GM15510 (cell line): ENCODE data around the gene RNF19B.

Source experiments
- POLR2A ChIP-seq: IDR thresholded peaks from 3 replicates; pipeline ENCODE4 v1.6.1; 2011; ENCODE audit warnings: borderline replicate concordance; ENCODE audit not compliant: insufficient read length; ENCODE audit errors: extremely low read depth

The RNF19B gene

GRCh38 chr1:32957017-32957416 lies 7.6 kb downstream of the RNF19B start:
- no peak for TF ChIP-seq POLR2A

- TF ChIP-seq POLR2A = no peak
These were observed 10.4 kb downstream of the RNF19B start for GRCh38 chr1:32954168-32954567.

- TF ChIP-seq POLR2A = no peak
These were observed 11.1 kb downstream of the RNF19B start for GRCh38 chr1:32953495-32953894.

GRCh38 chr1:32949519-32949918 lies 15.1 kb downstream of the RNF19B start:
- TF ChIP-seq POLR2A = no peak

GRCh38 chr1:32948905-32949304 lies 15.7 kb downstream of the RNF19B start:
- no peak for TF ChIP-seq POLR2A

GRCh38 chr1:32948390-32948722 lies 16.3 kb downstream of the RNF19B start:
- no peak for TF ChIP-seq POLR2A

GRCh38 chr1:32947669-32948389 lies 16.8 kb downstream of the RNF19B start:
- no peak for TF ChIP-seq POLR2A

- TF ChIP-seq POLR2A = no peak
These were observed 18.2 kb downstream of the RNF19B start for GRCh38 chr1:32946413-32946812.

GRCh38 chr1:32944180-32944579 lies 20.4 kb downstream of the RNF19B start:
- no peak for TF ChIP-seq POLR2A

- no peak for TF ChIP-seq POLR2A
These were observed 24.8 kb downstream of the RNF19B start for GRCh38 chr1:32939655-32940371.

- no peak for TF ChIP-seq POLR2A
These were observed 27.5 kb downstream of the RNF19B start for GRCh38 chr1:32937061-32937460.

GRCh38 chr1:32934535-32934934 lies 30.1 kb downstream of the RNF19B start:
- no peak for TF ChIP-seq POLR2A

- no peak for TF ChIP-seq POLR2A
These were observed 30.8 kb downstream of the RNF19B start for GRCh38 chr1:32933742-32934322.

- no peak for TF ChIP-seq POLR2A
These were observed 32.8 kb downstream of the RNF19B start for GRCh38 chr1:32931760-32932159.

- no peak for TF ChIP-seq POLR2A
These were observed 35.2 kb downstream of the RNF19B start for GRCh38 chr1:32929366-32929765.

GRCh38 chr1:32928715-32929114 lies 35.9 kb downstream of the RNF19B start:
- no peak for TF ChIP-seq POLR2A

- TF ChIP-seq POLR2A = no peak
These were observed 36.3 kb downstream of the RNF19B start for GRCh38 chr1:32928285-32928684.

GRCh38 chr1:32927441-32927840 lies 37.2 kb downstream of the RNF19B start:
- no peak for TF ChIP-seq POLR2A
